ENCODE results near the gene ATXN7L1. TPM values are rescaled to one million over a fixed set of nuclear protein-coding genes. Genes with fewer than 3 reads are reported as not detected.

The ATXN7L1 gene
- total and polyA plus RNA-seq, 2 of the 4 experiments (the other 2 are of a cell fraction): 3.5 to 4.3 TPM

GRCh38 chr7:105909742-105910141, 33.3 kb upstream of the ATXN7L1 start:
- Histone ChIP-seq H3K27ac (ENCODE audit: insufficient read depth, low read length) (no peak overlapping the region), H3K79me1 (ENCODE audit: low read depth in 1 of 2, low read length in 2 of 2) (no peaks in the 10 kb centered on the region; a peak in 1 of 4 replicates), H4K8ac (ENCODE audit: low read depth in 2 of 2, low read length in 2 of 2) (no peak overlapping the region), H3K4me2 (ENCODE audit: low read depth, low read length) (no peak overlapping the region), H3K23ac (ENCODE audit: low read depth, low read length) (no peak overlapping the region), H2BK20ac (ENCODE audit: low read depth, low read length) (no peak overlapping the region), H4K91ac (ENCODE audit: insufficient read depth, low read depth, low read length) (no peak overlapping the region), H3K18ac (ENCODE audit: low read depth, low read length) (no peak overlapping the region), H2BK15ac (ENCODE audit: low read depth, low read length) (no peak overlapping the region), H2AK9ac (replicated peaks; ENCODE audit: low read depth, low read length, poor library complexity) (no peak overlapping the region), H3K9ac (ENCODE audit: low read depth, low read length) (no peak overlapping the region), H3K4me3 (ENCODE audit: insufficient read depth, low read depth, low read length) (no peak overlapping the region), H3K4me1 (ENCODE audit: control insufficient read depth, insufficient read depth, low read length) (peaks cover 2% of the 10 kb centered on the region; the same call in 1 of the 2 replicates), H2AFZ (replicated peaks; ENCODE audit: low read length, poor library complexity) (no peak overlapping the region), H2BK120ac (ENCODE audit: low read depth, low read length) (no peak overlapping the region), H3K56ac (ENCODE audit: extremely low read depth, insufficient read depth, low read length) (no peak overlapping the region), H3K36me3 (ENCODE audit: control insufficient read depth, insufficient read depth, low read length) (peaks cover 4% of the 10 kb centered on the region; the same call in 1 of the 2 replicates), H3K9me3 (ENCODE audit: control insufficient read depth, insufficient read depth, low read length) (peaks cover 2% of the 10 kb centered on the region; the same call in 1 of the 2 replicates), H3K9me1 (ENCODE audit: insufficient read depth, low read length) (0 out of 2 replicates have a peak, but pooled peaks cover 3% of the 10 kb centered on the region), H4K5ac (ENCODE audit: low read depth, low read length) (no peak overlapping the region), H4K20me1 (ENCODE audit: insufficient read depth, low read length) (no peaks in the 10 kb centered on the region), H3K14ac (replicated peaks; ENCODE audit: low read depth, low read length) (no peak overlapping the region), H3K4ac (ENCODE audit: low read depth, low read length) (no peak overlapping the region), H2AK5ac (ENCODE audit: low read depth, low read length) (no peak overlapping the region), H3K27me3 (ENCODE audit: control insufficient read depth, insufficient read depth, low read length) (no peaks in the 10 kb centered on the region), H2BK5ac (ENCODE audit: low read depth, low read length, poor library complexity, severe bottlenecking) (no peak overlapping the region)
- no peak for DNase-seq
- no peak for TF ChIP-seq BHLHE40 (IDR thresholded peaks at IDR 0.05; ENCODE audit: low read depth, low read length)
- TF ChIP-seq, protein P1, sequence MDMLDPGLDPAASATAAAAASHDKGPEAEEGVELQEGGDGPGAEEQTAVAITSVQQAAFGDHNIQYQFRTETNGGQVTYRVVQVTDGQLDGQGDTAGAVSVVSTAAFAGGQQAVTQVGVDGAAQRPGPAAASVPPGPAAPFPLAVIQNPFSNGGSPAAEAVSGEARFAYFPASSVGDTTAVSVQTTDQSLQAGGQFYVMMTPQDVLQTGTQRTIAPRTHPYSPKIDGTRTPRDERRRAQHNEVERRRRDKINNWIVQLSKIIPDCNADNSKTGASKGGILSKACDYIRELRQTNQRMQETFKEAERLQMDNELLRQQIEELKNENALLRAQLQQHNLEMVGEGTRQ (IDR thresholded peaks at IDR 0.05; ENCODE audit: low read depth, low read length): no peak
- no TSS peak for BruUV-seq (replicated peaks)
- dilution Hi-C loops (cut with HindIII; ENCODE audit: low sequenced_read_pairs, unreplicated experiment): no loop called here
- intact Hi-C loops (cut with micrococcal nuclease): no loop called here
- no peak for ATAC-seq (ENCODE audit: low read depth)
- 78% methylated on average over 2 of the region's 7 CpGs; no CpG with 5 or more reads in 1 of the 2 experiments for WGBS, 2 experiments (ENCODE audit: extremely low coverage in 2 of 2, insufficient read length in 1 of 2)
- in situ Hi-C loops (cut with MboI; ENCODE audit: low sequenced_read_pairs): no loop called here
- ChIA-PET CTCF (no interaction called here), POLR2A (ENCODE audit: unreplicated experiment) (interaction anchor here (0.5 kb wide), 1 partner anchor 73 kb away, joined by 8 read pairs; no protein-coding TSS in a partner anchor)

Data from IMR-90 (cell line).